ENCODE results near the gene MLLT10. TPM values are rescaled to one million over a fixed set of nuclear protein-coding genes. Genes with fewer than 3 reads are reported as not detected.

MLLT10 gene
- total RNA-seq, 4 donors from 2014 or later, result 46.3 to 109 (median 57.7) TPM

- no peak for DNase-seq
- TF ChIP-seq CTCF (IDR thresholded peaks at IDR 0.05), result no peak
- no peak for TF ChIP-seq POLR2A (IDR thresholded peaks at IDR 0.05)
- intact Hi-C loops (cut with DNase I), result no loop called here
- Histone ChIP-seq H3K4me1 (peaks cover 9 to 13% of the 10 kb centered on the region in 2 donors), H3K36me3 (peaks cover 2 to 7% of the 10 kb centered on the region in 2 donors), H3K9me3 (no peaks in the 10 kb centered on the region), H3K27ac (no peak overlapping the region), H3K27me3 (no peaks in the 10 kb centered on the region), H3K4me3 (replicated peaks in 1 of 3) (no peak overlapping the region)
- 90 to 91% methylated on average over 14 of the region's 14 CpGs for WGBS, 2 donors
These were observed 224.2 kb downstream of the MLLT10 start for GRCh38 chr10:21758239-21758638.

- Histone ChIP-seq H3K27me3 (no peaks in the 10 kb centered on the region), H3K27ac (no peak overlapping the region), H3K4me3 (replicated peaks in 1 of 3) (no peak overlapping the region), H3K36me3 (peaks cover 2 to 7% of the 10 kb centered on the region in 2 donors), H3K4me1 (peaks cover 6 to 10% of the 10 kb centered on the region in 2 donors), H3K9me3 (no peaks in the 10 kb centered on the region)
- no peak for TF ChIP-seq POLR2A (IDR thresholded peaks at IDR 0.05)
- TF ChIP-seq CTCF (IDR thresholded peaks at IDR 0.05), result no peak
- WGBS, 2 donors, result 97% methylated on average over 7 of the region's 7 CpGs
- intact Hi-C loops (cut with DNase I), result no loop called here
- no peak for DNase-seq
These were observed 224.7 kb downstream of the MLLT10 start for GRCh38 chr10:21758696-21759095.

GRCh38 chr10:21759232-21759631, 225.2 kb downstream of the MLLT10 start:
- H3K36me3 ChIP-seq, result peaks cover 2 to 7% of the 10 kb centered on the region in 2 donors
- H3K27ac ChIP-seq, result no peak overlapping the region
- H3K4me3 ChIP-seq (replicated peaks in 1 of 3), result no peak overlapping the region
- no peak for DNase-seq
- 95 to 98% methylated on average over 21 of the region's 21 CpGs for WGBS, 2 donors
- H3K27me3 ChIP-seq, result no peaks in the 10 kb centered on the region
- intact Hi-C loops (cut with DNase I), result no loop called here
- no peaks in the 10 kb centered on the region for H3K9me3 ChIP-seq
- H3K4me1 ChIP-seq, result peaks cover 1 to 4% of the 10 kb centered on the region in 2 donors
- TF ChIP-seq POLR2A (IDR thresholded peaks at IDR 0.05) (no peak), CTCF (IDR thresholded peaks at IDR 0.05) (no peak)

GRCh38 chr10:21760332-21760731, 226.3 kb downstream of the MLLT10 start:
- Histone ChIP-seq H3K9me3 (no peaks in the 10 kb centered on the region), H3K4me3 (replicated peaks in 1 of 3) (no peak overlapping the region), H3K4me1 (no peaks in the 10 kb centered on the region), H3K36me3 (peaks cover 2 to 7% of the 10 kb centered on the region in 2 donors), H3K27ac (no peak overlapping the region), H3K27me3 (no peaks in the 10 kb centered on the region)
- TF ChIP-seq CTCF (IDR thresholded peaks at IDR 0.05) (no peak), POLR2A (IDR thresholded peaks at IDR 0.05) (no peak)
- WGBS, 2 donors, result 100% methylated on average over 2 of the region's 2 CpGs
- intact Hi-C loops (cut with DNase I), result no loop called here
- DNase-seq, result no peak

- H3K9me3 ChIP-seq, result no peaks in the 10 kb centered on the region
- DNase-seq, result no peak
- H3K4me1 ChIP-seq, result no peaks in the 10 kb centered on the region
- H3K27ac ChIP-seq, result no peak overlapping the region
- TF ChIP-seq CTCF (IDR thresholded peaks at IDR 0.05) (no peak), POLR2A (IDR thresholded peaks at IDR 0.05) (no peak)
- no peaks in the 10 kb centered on the region for H3K36me3 ChIP-seq
- H3K27me3 ChIP-seq, result no peaks in the 10 kb centered on the region
- intact Hi-C loops (cut with DNase I), result no loop called here
- no peak overlapping the region for H3K4me3 ChIP-seq (replicated peaks in 1 of 3)
- 91 to 92% methylated on average over 5 of the region's 5 CpGs for WGBS, 2 donors
These were observed 230.6 kb downstream of the MLLT10 start for GRCh38 chr10:21764466-21765189.

Data from thyroid gland (tissue), 4 donors.